NCI-H345 (cell line): Measurements from ENCODE around the gene ADGRD2.

ENCODE experiments used
- DNase-seq: peaks from one replicate; lab custom pipeline; 2025; lab: John Stamatoyannopoulos, UW

Gene ADGRD2

DNA sequence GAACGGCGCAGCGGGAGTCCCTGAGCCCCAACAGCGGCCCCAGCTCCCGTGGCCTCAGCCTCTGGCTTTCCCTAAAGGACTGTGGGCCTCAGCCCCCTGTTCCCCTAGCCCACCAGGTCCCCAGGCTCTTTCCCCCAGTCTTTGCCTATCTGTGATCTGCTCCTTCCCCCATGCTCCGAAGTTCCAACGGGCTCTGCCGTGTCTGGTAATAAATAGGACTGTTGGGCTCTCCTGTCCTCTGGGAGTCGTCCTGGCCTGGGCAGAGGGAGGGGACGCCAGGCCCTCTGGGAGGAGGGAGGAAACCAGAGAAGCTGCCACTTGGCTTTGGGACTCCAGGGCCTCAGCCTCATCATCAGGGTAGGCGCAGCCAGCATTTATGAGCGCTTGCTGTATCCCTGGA lies 28.1 kb downstream of the ADGRD2 start:
- DNase-seq: peak; percentile 10

DNA sequence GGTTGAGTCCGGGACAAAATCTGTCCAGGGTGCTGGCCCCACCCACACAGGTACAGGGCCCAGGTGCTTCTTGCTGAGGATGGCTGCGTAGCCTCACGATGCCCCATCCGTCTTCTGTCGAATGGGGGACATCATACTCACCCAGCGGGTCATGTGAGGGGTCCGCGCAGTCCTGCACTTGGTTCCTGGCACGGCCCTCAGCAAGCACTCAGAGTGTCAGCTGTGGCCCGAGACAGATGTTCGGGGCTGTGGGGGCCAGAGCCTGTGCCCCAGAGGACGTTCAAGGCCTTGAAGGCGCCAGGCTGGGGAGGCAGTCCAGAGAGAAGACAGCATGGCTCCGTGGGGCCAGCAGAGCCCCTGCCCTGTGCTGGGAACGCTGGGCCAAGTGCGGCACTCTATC lies 29.1 kb downstream of the ADGRD2 start:
- no peak for DNase-seq

DNA sequence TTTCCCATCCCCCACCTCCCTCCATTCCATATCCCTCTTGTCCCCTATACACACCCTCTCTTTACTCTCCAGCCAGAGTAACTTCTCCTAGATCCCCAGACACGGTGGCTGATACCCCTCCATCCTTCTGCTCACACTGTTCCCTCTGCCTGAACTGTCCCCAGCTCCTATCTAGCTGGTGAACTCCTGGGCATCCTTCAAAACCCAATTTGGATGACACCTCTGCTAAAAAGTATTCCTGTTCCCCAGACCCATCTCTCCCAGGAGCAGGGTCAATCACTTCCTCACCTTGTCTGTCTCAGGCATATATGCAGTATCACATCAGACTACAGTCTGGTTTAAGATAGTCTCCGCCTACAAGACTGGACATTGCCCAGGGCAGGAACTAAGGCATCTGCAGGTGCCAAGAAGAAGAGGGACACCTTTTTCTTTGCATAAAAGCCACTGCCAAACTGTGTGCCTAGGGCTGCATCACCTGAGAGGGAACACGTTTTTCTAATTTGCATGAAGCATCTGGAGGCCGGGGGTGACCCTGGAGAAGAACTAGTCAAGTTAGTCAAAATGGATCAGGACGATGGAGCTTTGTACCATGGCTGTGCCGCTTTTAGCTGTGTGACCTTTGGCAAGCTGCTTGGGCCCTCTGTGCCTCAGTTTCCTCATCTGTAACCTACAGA lies 29.8 kb downstream of the ADGRD2 start:
- DNase-seq: no peak

DNA sequence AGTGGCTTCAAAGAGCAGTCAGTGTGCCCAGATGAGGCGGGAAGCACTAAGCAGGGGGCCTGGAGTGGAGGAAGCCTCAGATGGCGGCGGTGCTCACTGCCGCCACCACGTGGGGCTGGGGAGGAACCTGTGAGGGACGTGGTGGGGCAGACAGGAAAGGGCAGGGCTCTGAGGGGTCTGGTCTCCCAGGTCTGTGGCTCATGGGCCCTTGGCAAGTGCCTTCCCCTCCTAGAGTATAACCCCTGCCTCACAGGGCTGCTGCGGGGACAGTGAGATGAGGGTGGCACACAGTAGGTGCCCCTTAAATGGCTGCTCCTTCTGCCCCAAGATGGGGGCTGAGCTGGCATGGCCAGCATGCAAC lies 30.4 kb downstream of the ADGRD2 start:
- DNase-seq: peak; percentile 53

DNA sequence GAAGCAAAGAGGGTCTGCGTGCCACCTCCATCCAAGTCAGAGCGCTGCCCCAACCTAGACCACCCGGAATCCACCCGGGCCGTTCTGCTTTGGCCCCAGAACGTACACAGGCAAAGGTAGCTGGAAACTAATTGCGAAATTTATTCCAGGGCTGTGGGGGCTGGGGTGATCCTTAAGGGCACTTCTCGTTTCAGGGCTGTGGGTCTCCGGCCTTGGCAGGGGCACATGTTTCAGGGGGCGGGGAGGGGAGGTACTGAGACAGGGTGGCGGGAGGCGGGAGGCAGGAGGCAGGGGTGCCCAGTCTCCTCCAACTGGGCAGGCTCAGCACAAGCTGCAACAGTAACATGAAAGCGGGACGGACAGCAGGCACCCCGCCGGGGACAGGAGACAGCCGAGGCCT lies 30.9 kb downstream of the ADGRD2 start:
- no peak for DNase-seq

DNA sequence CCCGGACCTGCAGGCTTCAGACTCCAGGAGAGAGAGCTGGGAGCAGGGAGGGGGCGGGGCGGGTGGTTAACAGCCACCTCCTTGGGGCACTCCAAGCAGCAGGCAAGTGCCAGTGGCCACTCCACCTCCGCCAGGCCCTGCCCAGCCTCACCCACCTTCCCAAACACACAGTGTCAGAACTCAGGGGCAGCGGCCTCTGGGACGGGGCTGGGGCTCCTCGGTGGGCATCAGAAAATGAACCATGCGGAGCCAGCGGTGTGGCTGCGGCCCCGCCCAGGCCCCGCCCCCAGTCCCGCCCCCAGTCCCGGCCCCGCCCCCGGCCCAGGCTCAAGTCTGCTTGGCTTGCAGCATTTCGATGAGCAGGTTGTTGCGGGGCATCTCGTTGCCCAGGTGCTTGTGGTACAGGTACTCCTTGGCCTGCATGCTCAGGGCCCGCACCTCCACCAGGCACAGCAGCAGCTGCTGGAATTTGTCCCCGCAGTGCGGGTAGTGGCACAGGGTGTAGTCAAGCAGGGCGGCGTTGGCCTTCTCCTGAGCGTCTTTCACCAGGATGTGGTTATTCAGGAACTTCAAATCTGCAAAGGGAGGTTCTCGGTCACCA lies 32.3 kb downstream of the ADGRD2 start:
- DNase-seq: no peak

DNA sequence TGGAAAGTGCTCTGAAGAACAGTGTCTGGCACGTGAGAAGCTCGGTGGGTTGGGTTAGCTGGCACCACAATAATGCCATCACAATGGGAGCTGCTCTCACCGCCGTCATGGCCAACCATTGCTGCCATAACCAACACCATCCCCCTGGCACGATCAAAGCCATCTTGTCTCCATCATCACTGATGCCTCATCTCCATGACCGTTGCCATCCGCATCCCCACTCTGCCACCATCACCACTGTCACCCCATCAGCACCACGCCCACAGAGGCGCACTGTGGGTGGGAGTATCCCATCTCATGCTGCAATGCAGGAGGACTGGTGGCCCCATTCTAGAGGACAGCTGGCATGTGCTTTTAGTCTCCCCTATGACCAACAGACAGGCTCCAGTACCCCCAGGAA lies 33.2 kb downstream of the ADGRD2 start:
- DNase-seq: no peak

DNA sequence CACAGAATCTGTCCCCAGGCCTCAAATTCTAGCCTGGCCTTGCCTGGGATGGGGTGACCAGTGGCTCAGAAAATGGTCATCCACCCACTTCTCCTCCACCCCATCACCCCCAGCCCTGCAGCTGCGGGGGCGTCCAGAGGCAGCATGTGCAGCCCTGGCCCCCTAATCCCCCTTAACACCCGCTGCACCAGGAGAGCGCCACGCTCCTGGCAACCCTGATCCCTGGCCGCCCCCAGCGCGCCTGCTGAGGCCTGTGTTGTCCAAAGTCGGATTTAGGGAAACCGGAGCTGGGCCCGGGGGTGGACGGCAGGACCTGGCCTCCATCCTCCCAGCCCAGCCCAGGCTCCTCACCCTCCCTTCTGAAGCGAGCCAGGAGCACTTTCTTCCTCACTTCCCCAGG lies 35.0 kb downstream of the ADGRD2 start:
- DNase-seq: no peak

DNA sequence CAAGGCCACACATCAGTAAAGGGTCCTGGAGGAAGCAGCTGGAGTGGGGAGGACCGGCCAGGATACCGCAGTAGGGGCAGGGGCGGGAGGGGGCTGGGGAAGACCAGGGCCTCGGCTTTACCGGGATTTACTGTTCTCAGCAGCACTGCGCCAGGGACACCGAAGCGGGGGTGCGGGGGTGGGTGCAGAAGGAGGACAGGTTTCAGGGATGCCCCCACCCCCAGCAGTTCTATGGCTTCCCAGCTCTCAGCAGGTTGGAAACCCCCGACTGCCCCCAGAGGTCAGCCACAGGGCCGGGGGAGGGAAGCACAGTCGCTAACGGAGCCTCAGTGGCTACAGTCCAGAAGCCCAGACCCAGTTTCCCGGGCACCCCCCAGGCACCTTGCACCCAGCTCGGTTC lies 35.7 kb downstream of the ADGRD2 start:
- DNase-seq: no peak

DNA sequence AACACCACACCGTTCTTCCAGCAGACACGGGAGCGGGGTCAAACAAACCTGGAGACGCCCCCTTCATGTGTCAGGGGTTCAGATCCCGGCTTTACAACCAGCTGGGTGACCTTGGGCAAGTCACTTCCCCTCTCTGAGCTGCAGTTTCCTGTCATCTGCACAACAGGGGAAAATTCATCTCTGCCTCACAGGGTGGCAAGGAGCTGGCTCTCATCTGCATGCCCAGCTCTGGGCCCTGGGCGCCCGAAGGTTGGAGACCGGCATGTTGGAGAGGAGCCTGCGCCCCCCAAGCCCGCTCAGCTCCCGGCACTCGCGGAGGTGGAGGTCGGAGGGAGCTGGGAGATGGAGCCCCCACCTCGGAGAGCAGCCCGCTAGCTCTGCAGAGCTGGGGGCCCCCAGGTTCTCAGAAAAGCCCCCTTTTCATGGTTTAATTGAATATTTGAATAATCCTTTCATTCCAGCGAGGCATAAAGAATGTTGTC lies 36.6 kb downstream of the ADGRD2 start:
- DNase-seq: no peak

DNA sequence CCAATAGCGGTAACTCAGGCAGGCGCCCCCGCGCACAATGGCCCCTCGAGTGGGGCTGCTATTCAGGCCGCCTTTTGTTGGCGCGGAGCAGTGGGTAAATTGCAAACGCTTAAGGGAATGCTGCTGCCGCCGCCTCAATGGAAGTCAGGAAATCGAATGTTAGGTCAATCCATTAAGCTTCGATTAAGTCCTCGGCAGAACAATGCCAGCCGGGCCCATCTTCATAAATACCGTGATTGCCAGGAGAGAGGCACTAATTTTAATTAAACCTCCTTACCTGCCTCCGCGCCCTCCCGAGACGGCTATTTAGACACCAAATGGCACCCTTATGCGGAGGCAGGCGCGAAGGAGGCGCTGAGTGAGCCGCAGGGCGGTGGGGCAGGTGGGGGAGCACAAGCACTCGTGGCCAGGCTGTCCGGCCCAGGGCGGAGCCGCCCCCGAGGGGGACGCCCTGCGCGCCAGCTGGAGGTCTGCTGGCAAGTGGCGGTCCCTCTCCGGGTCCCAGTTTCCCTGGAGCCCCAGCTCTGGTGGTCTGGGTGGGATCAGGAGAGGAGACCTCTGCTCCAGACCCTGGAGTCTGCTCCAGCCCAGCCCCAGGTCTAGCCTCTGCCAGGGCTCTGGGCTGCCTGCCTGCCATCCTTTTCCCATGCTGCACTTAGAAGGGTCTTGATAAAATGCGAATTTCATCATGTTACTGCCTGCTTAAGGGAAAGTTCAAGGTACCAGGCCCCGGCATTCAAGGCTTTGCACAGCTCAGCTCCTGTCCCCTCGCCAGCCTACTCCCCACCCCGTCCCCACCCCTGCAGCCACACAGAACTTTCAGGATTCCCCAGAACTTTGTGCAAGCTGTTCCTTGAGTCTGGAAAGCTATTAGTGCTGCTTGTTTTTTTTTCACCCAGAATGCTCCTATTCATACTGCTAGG lies 37.3 kb downstream of the ADGRD2 start:
- no peak for DNase-seq

DNA sequence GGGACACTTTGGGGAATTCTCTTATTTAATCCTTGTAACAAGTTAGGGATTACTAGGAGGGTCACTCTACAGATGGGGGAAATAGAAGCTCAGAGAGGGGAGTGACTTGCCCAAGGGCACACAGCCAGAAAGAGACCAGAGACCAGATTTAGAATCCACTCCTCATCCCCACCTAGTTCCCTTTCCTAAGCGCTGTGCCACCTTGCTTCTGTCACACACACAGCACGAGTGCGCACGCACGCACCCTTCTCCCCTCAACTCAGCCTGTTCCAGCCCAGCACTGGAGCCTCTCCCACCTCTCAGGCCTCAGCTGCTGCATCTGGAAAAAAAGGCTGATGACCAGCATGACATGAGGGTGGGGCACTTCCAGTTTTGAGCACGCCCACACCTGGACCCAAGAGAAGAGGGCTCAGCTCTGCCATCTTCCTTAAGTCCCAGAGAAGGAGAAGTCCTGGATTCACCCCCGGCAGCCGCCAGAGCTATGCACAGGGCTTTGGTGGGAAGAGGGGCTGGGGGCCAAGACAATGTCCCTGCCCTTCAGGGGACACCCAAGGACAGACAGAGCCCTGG lies 38.5 kb downstream of the ADGRD2 start:
- DNase-seq: no peak

DNA sequence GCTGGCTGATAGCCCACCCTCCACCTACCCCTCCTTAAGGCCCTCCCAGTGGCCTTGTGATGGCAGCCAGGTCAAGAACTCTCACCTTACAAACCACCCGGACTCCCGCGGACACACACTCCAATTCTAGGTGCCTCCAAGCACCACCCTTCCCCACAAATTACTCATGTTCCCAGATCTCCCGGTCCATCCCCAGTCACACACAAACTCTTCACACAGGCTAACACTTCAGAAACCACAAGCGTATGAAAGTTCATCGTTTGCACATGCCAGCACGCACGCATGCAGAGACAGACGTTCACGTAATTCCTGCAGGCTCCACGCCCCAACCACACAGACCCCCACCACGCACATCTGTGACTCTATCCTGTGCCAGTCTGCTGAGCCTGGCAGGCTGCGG lies 39.0 kb downstream of the ADGRD2 start:
- no peak for DNase-seq

DNA sequence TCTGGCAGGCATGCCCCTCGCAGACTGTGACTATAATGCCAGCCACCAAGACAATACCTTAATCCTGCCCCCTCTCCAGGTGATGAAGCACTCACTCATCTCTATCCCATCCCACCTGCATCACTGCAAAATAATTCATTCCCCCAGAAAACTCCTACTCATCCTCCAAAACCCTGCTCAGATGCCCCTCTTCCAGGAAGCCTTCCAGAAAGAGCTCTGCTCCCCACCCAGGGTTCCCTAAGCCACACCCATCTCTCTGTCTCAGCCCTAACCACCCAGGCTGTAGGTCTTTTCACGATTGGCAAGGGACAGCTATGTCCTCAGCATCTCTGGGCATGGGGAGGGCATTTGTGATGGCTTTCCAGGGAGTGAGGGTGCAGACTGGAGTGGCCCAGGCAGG lies 39.8 kb downstream of the ADGRD2 start:
- DNase-seq: no peak

DNA sequence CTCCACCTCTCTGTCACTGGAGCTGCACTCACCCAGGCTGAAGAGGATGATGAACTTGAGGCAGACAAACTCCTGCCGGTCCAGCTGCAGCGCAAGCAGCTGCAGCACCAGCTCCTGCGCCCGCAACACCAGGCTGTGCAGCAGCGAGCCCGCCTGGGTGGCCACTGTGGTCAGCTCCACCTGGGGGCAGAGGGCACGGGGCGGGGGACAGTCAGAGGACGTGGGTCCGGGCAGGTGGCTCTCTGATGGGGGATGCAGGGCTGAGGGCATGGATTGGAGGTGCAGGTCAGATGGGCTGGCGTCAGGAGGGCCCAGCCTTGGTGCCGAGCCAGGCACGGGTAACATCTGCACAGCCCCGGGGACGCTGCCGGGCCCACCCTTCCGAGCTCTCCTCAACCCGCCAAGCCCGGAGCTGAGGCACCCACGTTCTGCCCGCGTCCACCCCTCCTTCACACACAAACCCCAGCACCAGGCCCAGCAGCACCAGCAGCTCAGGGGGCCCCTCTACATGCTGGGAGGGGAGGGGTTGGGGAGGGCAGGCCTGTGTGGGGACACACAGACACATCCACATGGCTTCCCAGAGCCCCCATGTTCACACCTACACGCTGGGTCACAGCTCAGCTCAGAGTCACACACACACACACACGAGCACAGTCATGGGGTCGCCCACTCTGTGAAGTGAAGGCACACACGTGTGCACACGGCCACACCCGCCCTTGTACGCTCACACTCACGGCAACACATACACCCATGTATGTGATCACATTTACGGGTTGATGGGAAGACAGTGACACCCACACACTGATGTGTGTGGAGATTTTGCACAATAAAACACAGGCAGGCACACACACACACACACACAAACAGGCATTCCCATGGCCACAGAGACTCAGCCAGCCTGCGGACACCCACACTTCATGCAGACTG lies 41.1 kb downstream of the ADGRD2 start:
- no peak for DNase-seq

DNA sequence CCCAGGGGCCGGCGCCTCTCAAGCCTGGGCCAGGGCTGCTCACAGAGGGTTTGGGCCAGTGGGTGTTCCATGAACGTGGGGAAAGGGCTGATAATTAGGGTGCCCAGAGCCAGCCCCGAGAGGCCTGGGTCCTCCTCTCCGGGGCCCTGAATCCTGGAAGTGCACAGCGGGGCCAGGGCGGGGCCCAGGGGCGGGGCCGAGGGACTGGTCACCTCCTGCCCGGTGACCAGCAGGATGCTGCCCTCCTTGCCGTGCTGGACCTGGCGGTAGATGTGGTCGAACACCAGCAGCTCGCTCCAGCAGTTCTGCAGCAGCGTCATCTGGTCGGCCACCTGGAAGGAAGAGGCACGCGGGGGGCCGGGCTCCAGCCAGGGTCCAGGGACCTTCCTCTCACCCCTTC lies 42.6 kb downstream of the ADGRD2 start:
- DNase-seq: no peak

DNA sequence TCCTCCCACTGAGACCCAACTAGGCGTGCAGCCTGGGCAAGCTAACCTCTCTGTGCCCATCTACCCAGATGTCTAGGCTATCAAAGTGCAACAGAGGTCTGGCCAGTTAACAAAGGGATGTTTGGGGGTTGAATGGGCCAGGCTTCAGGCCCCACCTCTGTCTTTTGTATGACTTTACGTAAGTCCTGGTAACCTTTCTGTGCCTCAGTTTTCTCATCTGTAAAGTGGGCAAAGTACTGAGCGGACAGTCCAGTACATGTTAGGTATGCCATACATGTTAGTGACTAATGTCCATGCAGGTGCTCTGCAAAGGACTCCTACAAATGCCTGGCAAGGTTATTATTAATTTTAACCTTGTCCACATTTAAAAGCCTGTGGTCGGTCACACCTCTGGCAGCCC lies 43.0 kb downstream of the ADGRD2 start:
- DNase-seq: no peak

DNA sequence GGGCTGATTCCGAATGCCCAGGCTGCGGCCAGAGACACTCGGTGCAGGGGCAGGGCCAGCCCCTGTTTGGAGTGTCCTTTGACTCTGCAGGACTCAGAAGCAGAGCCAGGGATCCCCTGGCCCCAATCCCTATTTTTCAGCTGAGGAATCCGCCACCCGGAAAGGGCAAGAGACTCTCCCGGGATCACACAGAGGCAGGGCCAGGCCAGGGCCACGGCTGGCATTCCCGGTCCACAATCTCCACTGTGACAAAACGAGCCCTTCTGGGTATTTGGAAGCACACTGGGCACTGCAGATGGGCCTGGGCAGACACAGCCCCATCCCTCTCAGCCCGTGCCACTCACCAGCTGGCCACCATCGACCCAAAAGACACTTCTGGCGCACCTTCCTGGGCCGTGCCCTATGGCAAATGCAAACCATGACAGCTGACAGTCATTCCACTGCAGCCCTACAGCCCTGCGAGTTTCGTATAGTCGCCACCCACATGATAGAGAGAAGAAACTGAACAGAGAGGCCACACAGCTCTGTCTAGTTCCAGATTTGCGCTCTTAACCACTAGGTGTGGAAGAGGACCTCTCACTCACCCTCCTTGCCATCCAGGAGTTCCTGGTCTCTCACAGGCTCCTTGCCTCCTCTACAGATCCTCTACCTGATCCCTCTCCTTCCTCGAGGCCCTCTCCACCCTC lies 43.7 kb downstream of the ADGRD2 start:
- no peak for DNase-seq

DNA sequence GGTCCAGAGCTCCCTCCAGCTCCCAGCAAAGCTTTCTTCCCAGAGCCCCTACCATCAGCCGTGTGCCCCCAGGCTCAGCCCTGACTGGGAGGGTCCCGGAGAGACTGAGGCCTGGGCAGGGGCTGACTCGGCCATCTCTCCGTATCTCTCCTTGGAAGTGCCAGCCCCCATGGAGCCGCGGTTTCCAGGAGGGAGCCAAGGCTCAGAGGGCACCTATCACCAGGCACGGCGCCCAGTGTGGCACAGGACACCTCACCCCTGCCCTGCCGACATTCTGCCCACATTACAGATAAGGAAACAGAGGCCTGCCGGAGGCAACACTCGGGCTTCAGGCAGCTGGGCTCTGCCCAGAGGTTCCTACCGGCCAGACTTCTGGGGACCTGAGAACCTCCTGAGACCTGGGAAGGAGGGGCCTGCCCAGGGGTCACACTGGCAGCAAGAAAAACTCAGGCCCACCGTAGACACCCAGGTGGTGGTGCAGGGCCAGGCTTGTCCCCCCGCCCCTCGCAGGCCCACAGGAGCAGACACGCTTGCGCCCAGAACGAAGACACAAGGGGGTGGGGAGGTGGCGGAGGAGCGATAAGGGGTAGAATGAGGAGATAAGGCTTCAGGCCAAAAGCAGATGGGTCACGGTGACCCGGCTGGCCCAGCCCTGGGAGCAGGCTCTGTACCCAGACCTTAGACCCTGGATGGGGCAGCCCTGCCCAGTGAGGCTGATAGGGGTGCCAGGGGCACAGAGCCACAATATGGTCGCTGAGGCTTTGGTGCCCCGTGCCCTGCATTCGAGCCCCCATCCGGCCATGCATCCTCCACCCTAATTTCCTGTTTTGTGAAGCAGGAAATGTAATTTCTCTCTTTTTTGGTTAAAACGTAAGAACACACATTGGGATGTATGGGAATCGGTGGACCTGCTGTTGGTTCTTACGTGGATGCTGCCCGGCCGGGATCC lies 45.1 kb downstream of the ADGRD2 start:
- no peak for DNase-seq

DNA sequence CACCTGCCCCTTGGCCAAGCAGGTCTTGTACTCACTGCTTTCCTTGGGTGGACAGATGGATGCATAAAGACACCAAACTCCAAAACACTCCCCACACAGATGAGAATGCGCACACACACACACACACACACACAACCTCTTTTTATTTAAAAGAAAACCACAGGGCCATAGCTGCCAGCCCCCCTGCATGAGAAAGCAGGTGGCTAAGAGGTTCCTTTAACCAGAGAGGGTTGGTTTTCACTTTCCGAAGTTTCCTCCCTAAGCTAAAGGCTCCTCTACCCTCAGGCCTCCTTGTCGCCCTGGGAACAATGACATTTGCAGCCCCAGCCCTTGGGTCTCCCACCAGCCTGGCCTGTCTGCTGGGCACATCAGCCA lies 45.8 kb downstream of the ADGRD2 start:
- DNase-seq: no peak
